GM19467 (cell line): ENCODE measurements around the gene HBEGF.

Experiments
- ATAC-seq: cut with Tn5 transposase; IDR thresholded peaks from one replicate; pipeline ENCODE4 v1.9.1; 2021; ENCODE audit warnings: mild to moderate bottlenecking, moderate library complexity; ENCODE audit not compliant: unreplicated experiment

Gene HBEGF

DNA sequence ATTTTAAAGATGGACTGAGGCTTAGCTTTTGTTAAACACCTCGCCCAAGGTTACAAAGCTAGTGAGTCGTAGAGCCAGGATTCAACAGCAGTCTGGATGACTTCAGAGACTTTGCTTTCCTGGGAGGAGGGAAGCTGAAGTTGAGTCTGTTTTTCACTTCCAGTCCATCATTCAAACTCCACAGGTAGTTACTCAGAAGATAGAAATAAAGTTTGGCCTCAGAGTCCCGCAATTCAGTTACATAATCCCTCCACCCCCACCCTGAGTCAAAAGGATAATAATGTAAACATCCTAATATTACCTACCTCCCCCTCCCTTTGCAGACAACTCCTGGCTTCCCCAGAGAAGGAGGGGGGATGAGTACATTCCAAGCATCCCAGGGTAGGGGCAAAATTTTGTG is 8.1 kb downstream of the HBEGF start:
- no peak for ATAC-seq

DNA sequence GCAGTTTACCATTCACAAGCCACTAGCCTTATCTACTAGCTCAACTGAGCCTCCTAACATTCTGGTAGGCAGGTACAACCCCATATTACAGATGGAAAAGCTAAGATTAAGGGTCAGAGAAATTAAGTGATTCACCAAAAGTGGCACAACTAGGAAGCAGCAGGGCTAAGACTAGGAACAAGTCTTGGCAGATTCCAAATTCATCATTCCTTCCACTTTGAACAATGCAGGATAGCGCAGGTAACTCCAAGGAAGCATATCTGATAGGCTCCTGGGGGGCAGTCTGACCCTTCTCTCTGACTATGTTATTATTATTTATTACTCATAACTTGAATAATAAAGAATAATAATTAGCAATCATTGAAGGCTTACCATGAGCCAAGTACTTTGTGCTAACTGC is 8.5 kb downstream of the HBEGF start:
- ATAC-seq, result no peak

- ATAC-seq, result no peak
Measured at GRCh38 chr5:140336388-140336787, 10.0 kb downstream of the HBEGF start.

GRCh38 chr5:140331638-140332037 is 14.8 kb downstream of the HBEGF start:
- no peak for ATAC-seq

DNA sequence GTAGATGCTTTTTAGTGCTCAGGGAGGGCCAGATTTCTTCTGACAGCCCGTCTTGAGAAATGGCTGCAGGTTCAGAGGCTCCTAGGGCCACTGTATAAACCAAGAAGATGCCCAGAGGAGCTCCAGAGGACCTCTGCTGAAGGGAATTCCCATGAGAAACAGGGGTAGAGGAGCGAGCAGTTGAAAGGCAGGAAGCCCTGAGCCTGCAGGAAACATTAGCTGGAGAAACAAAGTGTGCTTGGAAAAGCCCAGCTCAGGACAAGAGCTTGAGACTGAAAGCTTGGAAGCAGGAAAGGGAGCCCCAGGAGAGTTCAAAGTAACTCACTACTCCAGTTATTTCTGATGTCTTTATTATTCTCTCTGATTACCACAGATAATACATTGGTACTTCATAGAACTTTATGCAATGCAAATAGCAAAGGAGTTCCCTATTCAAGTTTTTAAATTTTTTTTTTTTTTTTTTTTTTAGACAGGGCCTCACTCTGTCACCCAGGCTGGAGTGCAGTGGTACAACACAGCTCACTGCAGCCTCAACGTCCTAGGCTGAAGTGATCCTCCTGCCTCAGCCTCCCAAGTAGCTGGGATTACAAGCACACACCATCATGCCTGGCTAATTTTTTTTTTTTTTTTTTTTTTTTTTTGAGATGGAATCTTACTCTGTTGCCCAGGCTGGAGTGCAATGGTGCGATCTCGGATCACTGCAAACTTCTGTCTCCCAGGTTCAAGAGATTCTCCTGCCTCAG is 16.5 kb downstream of the HBEGF start:
- ATAC-seq, result no peak

GRCh38 chr5:140328036-140328764 is 18.2 kb downstream of the HBEGF start:
- ATAC-seq, result no peak

- ATAC-seq, result no peak
Measured at GRCh38 chr5:140327589-140327988, 18.8 kb downstream of the HBEGF start.

GRCh38 chr5:140325486-140325885 is 20.9 kb downstream of the HBEGF start:
- no peak for ATAC-seq

DNA sequence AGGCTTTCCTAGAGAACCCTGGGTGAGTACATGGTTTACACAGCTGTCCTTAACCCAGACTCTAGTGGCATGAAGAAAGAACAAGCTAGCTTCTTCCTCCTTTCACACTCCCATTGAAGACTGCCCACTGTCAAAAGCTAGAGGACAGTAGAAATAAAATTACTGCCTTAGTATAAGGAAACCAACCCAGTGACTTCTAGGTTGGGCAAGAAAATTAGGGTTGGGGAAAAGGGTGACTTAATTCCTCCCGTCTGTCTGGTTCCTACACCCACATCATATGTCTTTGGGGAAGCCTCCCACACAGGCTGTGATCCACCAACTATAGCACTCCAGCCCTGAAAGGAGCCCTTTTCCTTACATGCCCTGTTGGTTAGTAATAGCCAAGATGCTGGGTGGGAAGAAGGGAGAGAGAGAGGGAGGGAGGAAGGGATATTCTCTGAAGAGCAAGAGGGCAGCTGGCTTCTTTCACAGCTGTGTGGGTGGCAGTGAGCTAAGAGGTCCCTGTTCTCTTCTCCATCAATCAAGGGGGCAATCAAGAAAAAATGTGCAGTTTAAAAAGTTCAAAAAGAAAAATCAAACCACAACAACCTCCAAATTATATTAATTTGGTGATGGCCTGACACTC is 21.7 kb downstream of the HBEGF start:
- ATAC-seq, result no peak

DNA sequence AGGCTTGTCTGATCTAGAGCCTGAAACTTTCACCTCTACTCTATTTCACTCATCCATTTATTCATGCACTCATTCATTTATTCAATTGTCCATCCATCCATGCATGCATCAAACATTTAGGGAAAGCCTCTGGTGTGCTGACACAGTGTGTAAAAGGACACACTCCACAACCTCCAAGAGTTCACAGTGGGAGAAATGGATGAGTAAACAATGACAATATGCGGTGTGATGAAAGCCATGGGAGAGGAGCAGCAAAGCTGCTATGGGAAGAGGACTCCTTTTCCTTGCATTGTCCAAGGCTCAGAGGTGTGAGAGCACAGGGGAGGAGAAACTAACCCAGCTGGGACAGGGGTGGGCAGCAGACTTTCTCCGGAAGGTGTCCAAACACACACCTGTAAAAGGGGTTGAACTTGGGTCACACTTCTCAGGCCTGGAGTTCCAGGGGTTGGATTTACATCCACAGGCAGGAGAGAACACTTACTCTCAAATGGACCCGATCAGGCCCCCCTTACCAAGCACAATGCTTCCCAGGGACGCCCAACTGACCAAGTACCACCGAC is 22.3 kb downstream of the HBEGF start:
- ATAC-seq, result no peak

DNA sequence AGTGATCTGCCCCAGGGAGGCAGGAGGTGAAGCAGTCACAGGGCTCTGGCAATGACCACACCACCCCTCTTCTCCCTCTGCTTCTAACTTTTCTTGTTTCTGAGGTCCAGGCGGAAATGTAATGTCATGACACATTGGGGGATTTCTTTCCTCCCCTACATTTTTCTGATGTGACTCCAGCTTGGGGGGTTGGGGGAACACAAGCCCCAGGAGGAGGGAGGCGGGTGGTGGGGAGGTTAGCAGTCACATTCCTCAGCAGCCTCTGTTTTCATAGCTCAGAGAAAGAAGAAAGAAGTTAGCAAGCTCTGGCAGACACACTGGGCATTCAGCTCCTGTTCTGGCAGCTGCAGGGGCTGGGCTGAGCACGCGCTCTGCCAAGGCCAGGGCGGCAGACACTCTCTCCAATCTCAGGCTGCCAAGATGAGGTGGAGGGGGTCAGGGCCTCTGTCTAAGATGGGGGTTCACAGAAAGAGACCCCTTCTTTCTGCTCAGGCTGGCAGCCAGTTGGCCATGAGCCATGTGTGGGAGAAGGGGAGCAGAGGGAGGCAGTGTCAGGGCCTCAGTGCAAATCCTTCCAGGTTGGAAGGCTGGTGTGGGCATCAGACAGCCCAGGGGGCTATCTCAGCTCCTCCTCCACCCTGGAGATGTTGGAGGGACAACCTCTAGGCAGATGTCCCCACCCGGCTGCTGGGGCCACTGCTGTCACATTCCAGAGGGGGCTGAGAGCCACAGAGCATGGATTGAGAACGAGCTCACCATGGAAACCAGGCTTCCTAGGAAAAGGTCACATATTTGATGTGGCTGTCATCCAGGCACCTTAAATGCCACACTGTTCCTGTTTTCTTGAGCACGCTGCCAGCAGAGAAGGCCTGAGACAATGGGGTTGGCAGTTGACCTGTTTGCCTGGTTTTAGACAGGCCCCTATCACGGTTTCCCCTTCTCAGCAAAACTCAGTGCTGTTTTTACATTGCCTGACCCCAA is 23.4 kb downstream of the HBEGF start:
- no peak for ATAC-seq

- no peak for ATAC-seq
Measured at GRCh38 chr5:140321796-140322195, 24.6 kb downstream of the HBEGF start.

DNA sequence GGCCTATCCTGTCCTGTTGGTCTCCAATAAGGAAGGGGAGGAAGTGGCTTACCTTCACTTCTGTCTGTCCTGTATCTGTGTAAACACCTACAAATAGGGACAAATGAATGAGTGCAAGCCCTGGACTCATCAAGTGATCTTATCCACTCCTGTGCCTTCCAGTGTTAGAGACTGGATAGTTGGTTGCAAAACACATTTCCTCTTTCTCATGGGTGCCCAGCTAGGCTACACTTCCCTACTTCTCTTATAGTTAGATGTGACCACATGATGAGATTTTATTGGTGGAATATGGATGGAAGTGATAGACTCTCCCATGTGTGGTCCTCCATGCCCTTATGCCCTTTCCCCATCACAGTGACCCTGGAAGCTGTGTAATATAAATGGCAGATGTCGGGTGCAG is 26.6 kb downstream of the HBEGF start:
- no peak for ATAC-seq

DNA sequence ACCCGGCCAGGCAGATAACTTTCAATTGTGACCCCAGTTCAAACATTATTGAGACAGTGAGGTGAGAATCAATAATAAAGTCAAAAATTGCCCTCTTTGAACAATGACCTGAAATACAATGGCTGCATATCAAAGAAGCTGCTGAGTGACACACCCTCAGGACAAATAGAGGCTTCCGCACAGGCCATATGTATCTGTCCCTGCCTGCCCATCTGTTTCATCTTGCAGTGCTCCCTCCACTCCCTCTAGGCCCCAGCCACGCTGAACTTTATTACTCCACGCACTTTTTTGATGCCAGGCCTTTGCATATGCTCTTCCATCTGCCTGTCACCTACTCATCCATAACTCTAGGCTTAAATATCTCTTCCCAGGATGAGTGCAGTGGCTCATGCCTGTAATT is 27.6 kb downstream of the HBEGF start:
- no peak for ATAC-seq

DNA sequence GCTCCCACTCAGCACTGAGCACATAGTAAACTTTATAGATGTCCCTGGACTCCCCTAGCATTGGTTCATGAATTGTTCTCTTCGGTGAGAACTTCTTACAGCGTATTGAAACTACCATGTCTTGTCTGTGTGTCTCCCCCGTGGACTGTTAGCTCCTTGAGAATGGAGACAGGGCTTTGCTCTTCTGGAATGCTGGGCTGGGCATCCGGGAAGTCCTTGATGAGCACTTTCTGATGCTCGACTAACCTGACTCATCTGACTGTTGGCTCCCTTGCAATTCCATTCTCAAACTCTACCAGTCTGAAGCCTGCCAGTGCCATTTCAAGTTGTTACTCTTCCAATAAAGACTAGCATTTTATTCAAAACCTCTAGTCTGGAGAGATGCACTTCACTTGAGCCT is 28.5 kb downstream of the HBEGF start:
- no peak for ATAC-seq

- no peak for ATAC-seq
Measured at GRCh38 chr5:140312791-140313189, 33.6 kb downstream of the HBEGF start.

DNA sequence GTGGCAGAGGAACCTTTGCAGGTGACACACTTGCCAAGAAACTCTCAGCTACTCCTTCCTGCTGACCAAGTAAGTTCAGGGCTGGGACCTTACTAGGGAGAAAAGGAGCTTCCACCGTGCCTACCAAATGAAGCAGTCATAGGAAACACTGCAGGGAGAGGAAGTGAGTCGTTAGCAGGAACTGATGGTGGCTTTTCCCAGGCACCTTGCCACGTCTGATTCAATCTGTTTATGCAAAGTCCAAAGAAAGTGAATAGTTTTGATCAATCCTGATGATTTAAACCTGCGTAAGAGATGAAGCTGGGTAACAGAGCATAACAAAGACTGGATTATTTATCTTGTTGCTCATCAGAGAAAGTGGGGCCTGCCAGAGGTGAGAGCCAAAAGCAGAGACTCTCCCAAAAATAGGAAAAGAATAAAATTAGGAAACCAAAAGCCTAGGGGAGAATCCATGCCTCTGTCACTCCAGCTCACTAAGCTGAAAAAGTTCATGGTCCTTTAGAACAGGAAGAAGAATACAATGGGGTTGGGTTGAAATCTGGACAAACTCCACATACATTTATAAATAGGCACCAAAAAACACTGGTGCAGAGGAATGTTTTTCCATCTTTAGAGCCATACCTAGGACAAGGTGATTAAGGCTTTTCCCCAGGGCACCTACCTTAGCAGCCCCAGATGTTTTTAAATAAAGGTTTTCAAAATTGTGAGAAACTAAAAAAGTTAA is 34.2 kb downstream of the HBEGF start:
- ATAC-seq, result no peak

GRCh38 chr5:140311011-140311467 is 35.4 kb downstream of the HBEGF start:
- ATAC-seq, result no peak

GRCh38 chr5:140310434-140310833 is 36.0 kb downstream of the HBEGF start:
- ATAC-seq, result no peak

- no peak for ATAC-seq
Measured at GRCh38 chr5:140309706-140310249, 36.6 kb downstream of the HBEGF start.
